D341Med (cell line): ENCODE data around the gene SF3B3.

ENCODE experiments used
- DNase-seq: peaks from one replicate; pipeline ENCODE4 v3.0.0; 2012; ENCODE audit warnings: low spot score

The SF3B3 gene

GRCh38 chr16:70590722-70591415 is 67.3 kb downstream of the SF3B3 start:
- no peak for DNase-seq

- no peak for DNase-seq
Observed at GRCh38 chr16:70591615-70592014, 68.0 kb downstream of the SF3B3 start.

- no peak for DNase-seq
Observed at GRCh38 chr16:70592106-70592571, 68.5 kb downstream of the SF3B3 start.

GRCh38 chr16:70593544-70593943 is 69.9 kb downstream of the SF3B3 start:
- DNase-seq = no peak

GRCh38 chr16:70594569-70594968 is 71.0 kb downstream of the SF3B3 start:
- no peak for DNase-seq

- no peak for DNase-seq
Observed at GRCh38 chr16:70597135-70597835, 73.7 kb downstream of the SF3B3 start.

GRCh38 chr16:70598937-70599503 is 75.4 kb downstream of the SF3B3 start:
- no peak for DNase-seq

- DNase-seq = no peak
Observed at GRCh38 chr16:70600730-70601129, 77.1 kb downstream of the SF3B3 start.

GRCh38 chr16:70601576-70602575 is 78.3 kb downstream of the SF3B3 start:
- no peak for DNase-seq

GRCh38 chr16:70602831-70603230 is 79.2 kb downstream of the SF3B3 start:
- DNase-seq = no peak

- DNase-seq = no peak
Observed at GRCh38 chr16:70604407-70605282, 81.0 kb downstream of the SF3B3 start.

- no peak for DNase-seq
Observed at GRCh38 chr16:70605283-70605657, 81.7 kb downstream of the SF3B3 start.

GRCh38 chr16:70608521-70608920 is 84.9 kb downstream of the SF3B3 start:
- DNase-seq = no peak

GRCh38 chr16:70610273-70611223 is 86.9 kb downstream of the SF3B3 start:
- DNase-seq = no peak

GRCh38 chr16:70611224-70611598 is 87.6 kb downstream of the SF3B3 start:
- DNase-seq = no peak

- DNase-seq = no peak
Observed at GRCh38 chr16:70611785-70612303, 88.2 kb downstream of the SF3B3 start.

GRCh38 chr16:70612931-70613330 is 89.3 kb downstream of the SF3B3 start:
- DNase-seq = no peak

- no peak for DNase-seq
Observed at GRCh38 chr16:70614208-70614951, 90.8 kb downstream of the SF3B3 start.

GRCh38 chr16:70615945-70616344 is 92.3 kb downstream of the SF3B3 start:
- DNase-seq = no peak
